ENCODE results near the gene HCFC1. TPM values are rescaled to one million over a fixed set of nuclear protein-coding genes. Genes with fewer than 3 reads are reported as not detected.

HCFC1 gene
- total and polyA plus RNA-seq, 9 of the 15 experiments (the other 6 are each of a cell fraction or from before 2014, with no cell fraction given): 2.8 to 133 (median 17.1) TPM

DNA sequence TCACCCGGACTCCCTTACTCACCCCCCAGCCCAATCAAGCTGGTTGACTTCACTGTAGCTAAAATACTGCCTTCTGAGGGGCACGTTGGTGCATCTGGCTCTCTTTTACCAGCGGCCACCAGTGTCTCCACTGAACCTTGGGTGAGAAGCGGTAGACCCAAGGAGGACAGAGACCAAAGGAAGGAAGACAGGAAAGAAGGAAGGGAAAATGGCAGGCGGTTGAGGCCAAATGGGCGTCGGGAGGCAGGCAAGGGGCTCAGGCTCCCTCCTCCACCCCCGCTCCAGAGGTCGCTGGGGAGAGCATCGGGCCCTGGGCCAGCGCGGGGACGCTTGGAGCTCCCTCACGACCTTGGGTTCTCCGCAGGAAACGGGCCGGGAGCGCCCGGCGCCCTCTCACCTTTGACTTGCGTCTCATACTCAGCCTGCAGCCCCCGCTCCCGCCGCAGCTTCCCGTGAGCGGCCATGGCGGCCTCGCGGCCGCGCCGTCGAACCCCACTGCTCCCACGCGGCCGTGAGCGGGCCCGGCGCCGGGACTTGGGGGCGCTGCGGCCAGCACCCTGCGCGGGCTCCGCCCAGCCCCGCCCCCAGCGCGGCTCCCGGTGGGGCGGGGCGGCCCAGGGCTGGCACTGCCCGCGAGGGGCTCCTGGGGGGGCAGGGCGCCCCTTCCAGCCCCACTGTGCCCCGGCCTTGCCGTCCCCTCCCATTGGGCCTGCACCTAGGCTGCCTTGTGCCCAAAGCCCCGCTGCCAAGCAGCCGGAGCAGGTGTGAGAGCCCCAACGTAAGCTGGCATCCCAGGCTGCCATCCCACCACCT is 45.7 kb downstream of the HCFC1 start, which contains the start of gene ARHGAP4 (continued):
- TF ChIP-seq ZBTB1 (CRISPR knock-in tag; IDR thresholded peaks at IDR 0.05; ENCODE audit: borderline replicate concordance, low read depth): no peak
- TF ChIP-seq MED1 (CRISPR knock-in tag; IDR thresholded peaks at IDR 0.05; ENCODE audit: borderline replicate concordance): no peak
- no peak for TF ChIP-seq ZKSCAN1 (IDR thresholded peaks at IDR 0.05; ENCODE audit: low read depth, low read length)
- no peak for TF ChIP-seq ZNF239 (CRISPR knock-in tag; IDR thresholded peaks at IDR 0.05)
- peak; percentile 72 for TF ChIP-seq SMAD4 (CRISPR knock-in tag; conservative IDR thresholded peaks at IDR 0.05)
- TF ChIP-seq HMGN3 (IDR thresholded peaks at IDR 0.05; ENCODE audit: borderline replicate concordance, extremely low read depth, insufficient read length, low read depth, low read length): peak; percentile 77
- TF ChIP-seq HMG20B (CRISPR knock-in tag; IDR thresholded peaks at IDR 0.05): no peak
- TF ChIP-seq ZBTB2 (IDR thresholded peaks at IDR 0.05): no peak
- no peak for TF ChIP-seq GTF3C2 (IDR thresholded peaks at IDR 0.05; ENCODE audit: borderline replicate concordance, extremely low read depth, insufficient read length)
- no peak for TF ChIP-seq ZNF140 (CRISPR knock-in tag; IDR thresholded peaks at IDR 0.05)
- no peak for TF ChIP-seq DDX20 (tag; IDR thresholded peaks at IDR 0.05; ENCODE audit: low read depth)
- TF ChIP-seq KAT2B (IDR thresholded peaks at IDR 0.05; ENCODE audit: low read depth, low read length): no peak
- no peak for TF ChIP-seq ATF7 (IDR thresholded peaks at IDR 0.05)
- TF ChIP-seq HNRNPK (IDR thresholded peaks at IDR 0.05; ENCODE audit: low read depth, low read length, poor library complexity, severe bottlenecking): no peak
- TF ChIP-seq, protein P1, sequence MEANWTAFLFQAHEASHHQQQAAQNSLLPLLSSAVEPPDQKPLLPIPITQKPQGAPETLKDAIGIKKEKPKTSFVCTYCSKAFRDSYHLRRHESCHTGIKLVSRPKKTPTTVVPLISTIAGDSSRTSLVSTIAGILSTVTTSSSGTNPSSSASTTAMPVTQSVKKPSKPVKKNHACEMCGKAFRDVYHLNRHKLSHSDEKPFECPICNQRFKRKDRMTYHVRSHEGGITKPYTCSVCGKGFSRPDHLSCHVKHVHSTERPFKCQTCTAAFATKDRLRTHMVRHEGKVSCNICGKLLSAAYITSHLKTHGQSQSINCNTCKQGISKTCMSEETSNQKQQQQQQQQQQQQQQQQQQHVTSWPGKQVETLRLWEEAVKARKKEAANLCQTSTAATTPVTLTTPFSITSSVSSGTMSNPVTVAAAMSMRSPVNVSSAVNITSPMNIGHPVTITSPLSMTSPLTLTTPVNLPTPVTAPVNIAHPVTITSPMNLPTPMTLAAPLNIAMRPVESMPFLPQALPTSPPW (CRISPR knock-in tag; IDR thresholded peaks at IDR 0.05): peak; percentile 50
- no peak for TF ChIP-seq DNMT1 (IDR thresholded peaks at IDR 0.05)
- TF ChIP-seq ZNF589 (CRISPR knock-in tag; IDR thresholded peaks at IDR 0.05; ENCODE audit: low read depth): no peak
- TF ChIP-seq HDAC8 (tag; IDR thresholded peaks at IDR 0.05): no peak
- no peak for TF ChIP-seq EHMT2 (IDR thresholded peaks at IDR 0.05)
- no peak for TF ChIP-seq RAD51 (IDR thresholded peaks at IDR 0.05; ENCODE audit: borderline replicate concordance, low read depth)
- TF ChIP-seq ZBTB26 (CRISPR knock-in tag; IDR thresholded peaks at IDR 0.05): peak; percentile 32; the same call in 1 of the 2 replicates
